ENCODE data around the gene STT3A.

Gene STT3A

DNA sequence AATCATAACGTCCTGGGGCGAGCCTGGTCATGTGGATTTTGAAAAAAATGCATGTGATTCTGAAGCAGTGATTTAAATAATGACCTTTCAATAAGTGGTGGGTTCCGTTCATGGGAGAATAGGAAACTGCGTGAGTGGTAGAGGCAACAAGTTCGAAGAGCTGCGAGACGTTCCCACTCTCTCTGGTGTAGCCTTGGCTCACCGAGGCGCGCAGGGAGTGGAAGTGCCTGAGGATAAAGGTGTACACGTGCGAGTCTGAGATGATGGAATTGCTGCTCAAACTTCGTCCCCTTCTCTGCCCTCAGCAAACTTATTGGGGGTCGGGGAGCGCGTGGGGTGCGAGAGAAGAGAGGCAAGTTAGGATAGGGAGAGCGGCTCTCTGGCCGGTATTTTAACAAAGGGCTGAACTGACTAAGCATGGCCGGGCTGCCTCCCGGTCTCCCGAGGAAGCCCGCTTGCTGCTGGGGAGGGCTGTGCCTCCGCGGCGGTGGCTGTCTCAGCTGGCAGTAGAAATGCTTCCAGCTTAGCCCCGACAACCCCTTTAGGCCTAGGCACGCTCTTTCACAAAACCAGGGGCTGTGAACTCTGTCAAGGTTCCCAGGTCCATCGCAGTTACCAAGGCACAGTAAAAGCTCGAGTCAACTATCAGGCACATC, 875 bp upstream of the STT3A start:
- peak; percentile 20 for DNase-seq

DNA sequence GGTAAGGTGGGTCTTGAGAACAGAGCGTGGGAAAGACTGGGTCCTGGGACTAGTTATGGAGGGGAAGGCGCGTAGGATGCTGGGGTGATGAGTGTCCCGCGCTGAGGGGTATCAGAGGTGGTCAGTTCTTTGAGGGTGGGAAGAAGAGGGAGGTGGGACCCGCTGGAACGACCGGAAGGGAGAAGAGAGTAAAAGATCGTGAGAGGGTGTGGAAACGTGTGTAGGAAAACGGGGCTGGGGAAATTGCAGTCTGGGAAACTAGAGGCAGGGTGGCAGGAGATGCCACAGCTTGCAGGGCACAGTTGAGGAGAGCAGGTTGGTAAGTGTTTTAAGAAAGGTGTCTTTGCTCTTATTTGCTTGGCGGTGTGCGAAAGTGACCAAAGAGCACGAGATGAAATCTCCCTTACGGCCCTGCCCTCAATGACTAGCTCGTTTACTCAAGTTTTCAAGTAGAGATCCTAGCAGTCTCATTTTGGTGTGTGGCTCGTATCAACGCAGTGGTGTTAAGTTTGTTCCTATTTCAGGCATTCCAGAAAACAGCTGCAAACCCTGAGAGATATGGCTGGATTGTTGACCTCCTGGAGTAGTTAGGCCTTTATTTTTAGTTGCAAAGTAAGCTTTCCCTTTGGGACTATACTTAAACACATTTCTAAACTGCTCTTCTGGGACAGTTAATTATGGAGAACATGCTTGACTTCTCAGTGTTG, 615 bp downstream of the STT3A start:
- no peak for DNase-seq

DNA sequence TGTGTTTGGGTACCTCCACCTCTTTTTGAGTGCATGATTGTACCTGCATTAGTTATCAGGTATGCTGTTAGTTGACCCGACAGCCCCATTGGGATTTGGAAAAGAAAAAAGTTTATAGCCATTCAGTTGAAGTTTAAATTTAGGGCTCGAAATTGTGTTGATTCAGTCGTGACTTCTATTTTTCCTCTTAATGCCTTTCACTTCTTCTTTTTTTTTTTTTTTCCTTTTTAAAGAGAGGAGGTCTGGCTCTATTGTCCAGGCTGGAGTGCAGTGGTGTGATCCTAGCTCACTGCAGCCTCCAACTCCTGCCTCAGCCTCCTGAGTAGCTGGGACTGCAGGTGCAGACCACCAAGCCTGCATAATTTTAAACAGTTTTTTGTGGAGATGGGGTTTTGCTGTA, 2.3 kb downstream of the STT3A start:
- no peak for DNase-seq

GRCh38 chr11:125600663-125601062, 8.0 kb downstream of the STT3A start:
- DNase-seq: no peak

DNA sequence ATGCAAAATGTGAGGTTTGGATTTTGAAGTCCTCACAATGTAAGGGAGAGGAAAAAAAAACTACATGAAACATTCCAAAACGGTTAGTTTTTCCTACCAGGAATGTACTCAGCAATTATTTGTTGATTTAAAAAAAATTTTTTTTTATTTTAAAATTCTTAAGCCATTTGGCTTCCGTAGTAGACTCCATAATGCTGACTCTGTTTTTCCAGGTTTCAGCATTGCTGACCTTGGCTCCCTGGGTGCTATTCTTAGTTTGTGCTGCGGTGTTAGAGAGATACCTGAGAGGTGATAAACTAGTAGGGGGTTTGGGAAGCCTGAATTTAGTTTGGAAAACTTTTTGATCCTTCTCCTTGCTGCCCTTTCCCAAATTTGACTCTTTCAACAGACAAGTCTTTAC, 10.6 kb downstream of the STT3A start:
- no peak for DNase-seq

DNA sequence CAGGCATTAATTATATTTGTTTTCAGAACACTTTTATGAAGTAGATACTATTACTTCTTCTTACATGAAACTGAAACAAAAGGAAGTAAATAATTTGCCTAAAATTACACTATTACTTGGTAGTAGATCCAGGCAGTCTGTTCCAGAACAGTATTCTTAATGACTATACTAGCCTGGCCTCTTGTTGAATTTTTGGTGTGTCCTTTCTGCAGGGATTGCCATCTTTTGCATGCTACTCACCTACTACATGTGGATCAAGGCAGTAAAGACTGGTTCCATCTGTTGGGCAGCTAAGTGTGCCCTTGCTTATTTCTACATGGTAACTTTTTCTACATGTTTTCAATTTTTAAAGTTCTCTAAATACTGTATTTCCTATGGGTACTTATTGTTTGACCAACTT, 12.8 kb downstream of the STT3A start:
- no peak for DNase-seq

- DNase-seq: no peak
Measured at GRCh38 chr11:125609545-125609944, 16.9 kb downstream of the STT3A start.

DNA sequence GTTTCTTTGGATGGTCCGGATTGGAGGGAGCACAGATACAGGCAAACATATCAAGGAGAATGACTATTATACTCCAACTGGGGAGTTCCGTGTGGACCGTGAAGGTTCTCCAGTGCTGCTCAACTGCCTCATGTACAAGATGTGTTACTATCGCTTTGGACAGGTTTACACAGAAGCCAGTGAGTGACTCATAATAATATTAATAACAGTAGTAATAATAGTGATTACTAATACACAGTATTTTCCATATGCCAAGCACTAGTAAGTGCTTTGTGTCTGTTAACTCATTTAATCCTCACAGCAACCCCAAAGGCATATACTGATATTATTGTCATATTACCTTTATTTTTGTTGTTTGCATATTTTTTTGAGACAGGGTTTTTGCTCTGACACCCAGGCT, 25.7 kb downstream of the STT3A start:
- DNase-seq: no peak

DNA sequence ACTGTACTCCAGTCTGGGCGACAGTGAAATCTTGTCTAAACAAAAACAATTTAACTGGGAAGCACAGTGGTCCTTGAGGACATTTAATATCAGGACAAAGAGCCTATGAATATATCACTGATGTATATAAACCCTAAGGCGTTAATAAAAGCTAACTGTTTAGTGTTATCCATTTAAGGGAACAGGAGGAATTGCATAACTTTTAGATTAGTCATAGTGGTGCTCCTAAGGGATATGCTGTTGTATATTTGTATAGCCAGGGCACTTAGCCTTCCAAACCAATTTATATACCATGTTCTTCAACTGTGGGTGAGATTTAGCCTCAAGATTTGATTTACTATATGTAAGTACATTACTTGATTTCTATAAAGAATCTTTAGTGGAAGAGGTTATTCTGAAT, 29.3 kb downstream of the STT3A start:
- no peak for DNase-seq

GRCh38 chr11:125623064-125623463, 30.4 kb downstream of the STT3A start:
- DNase-seq: no peak

DNA sequence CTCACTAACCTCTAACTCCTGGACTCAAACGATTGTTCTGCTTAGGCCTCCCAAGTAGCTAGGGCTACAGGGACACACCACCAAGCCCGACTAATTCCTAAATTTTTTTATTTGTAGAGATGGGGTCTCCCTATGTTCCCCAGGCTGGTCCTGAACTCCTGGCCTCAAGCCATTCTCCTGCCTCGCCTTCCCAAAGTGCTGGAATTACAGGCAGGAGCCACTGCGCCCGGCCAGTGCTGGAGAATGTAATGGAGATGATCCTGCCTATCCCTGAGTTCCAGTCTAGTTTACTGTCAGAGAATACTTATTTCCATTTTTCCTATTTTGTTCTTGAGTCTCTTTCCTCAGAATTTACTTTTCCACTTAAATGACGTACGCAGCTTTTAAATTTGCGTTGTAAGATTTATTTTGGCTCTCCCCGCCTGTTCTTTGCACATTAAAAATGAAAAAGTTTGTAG, 32.1 kb downstream of the STT3A start, which contains the start of gene CHEK1:
Gene CHEK1 (plus strand): TSS at position 408 of the 458 bp plus-strand sequence. CDS start 1,606 bp downstream, outside the sequence.
- DNase-seq: no peak

DNA sequence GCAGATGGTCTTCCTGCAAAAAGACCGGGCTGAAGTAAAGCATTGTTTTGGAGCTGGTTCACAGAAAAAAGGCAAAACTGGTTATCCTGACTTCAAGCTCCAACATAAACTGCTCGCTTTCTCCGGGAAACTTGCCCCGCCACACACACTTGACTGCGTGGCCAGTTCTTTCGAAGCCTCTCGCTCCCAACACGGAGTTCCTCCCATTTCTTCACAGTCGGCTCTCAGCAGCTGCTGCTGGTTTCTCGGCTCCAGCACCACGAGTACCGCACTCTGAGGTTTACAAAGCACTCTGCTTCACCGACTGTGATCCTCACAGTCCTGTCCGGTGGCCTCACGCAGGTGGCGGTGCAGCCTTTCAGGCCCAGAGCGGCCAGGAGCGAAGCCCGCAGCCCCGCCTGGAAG, 32.6 kb downstream of the STT3A start:
- no peak for DNase-seq

DNA sequence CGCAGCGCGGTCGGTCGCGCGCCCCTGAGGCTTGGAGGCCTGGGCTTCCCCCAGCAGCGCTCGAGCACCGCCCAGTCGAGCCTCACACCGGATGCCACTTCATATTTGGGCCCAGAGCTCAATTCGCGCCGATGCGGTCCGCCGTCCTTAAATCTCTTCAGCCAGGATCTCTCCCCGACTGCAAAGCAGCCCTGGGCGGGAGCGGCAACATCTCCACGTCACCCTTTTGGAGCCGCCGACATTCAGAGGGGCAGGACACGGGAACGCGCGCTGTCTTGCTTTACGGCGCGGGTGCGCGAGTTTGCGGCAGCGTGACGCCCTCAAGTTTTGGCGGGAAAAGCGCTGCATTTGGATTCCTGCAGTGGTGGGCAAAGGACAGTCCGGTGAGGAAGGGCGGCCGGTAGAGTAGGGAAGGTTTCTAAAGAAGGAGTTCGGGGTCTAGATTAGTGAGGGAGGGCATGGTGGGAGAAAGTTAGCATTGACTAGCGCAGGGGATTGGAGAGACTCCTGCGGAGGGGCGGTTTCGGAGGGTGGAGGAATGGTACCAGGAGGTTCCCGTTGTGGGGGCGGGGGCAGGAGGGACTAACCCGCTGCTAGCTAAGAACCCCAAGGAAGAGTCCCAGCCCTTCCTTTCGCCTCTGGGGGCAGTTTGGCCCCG, 33.1 kb downstream of the STT3A start:
- peak; percentile 76 for DNase-seq

DNA sequence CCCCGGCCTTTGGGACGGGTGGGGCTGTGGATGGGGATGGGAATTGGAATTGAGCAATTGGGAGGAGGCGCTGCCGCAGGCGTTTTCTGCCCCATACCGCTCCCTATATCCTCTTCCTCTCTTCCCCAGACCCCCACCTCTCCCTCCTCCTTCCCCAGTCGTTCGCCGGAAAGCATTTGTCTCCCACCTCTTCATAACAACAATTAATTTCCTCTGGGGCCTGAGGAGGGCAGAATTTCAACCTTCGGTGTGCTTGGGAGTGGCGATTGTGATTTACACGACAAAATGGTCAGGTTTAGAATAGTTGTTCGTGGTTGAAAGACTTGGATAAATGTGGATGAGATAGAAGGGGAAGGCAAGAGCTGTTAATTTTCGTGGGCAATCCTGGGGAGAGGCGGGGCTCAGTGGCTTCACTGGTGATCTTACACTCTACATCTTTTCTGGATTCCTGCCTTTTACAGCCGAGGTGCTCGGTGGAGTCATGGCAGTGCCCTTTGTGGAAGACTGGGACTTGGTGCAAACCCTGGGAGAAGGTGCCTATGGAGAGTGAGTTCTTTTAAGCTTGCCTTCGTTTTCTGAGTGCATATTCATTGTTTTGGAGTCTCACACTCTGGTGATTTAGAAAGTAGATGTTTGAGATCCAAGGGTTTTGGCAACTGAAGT, 33.8 kb downstream of the STT3A start:
- DNase-seq: no peak

DNA sequence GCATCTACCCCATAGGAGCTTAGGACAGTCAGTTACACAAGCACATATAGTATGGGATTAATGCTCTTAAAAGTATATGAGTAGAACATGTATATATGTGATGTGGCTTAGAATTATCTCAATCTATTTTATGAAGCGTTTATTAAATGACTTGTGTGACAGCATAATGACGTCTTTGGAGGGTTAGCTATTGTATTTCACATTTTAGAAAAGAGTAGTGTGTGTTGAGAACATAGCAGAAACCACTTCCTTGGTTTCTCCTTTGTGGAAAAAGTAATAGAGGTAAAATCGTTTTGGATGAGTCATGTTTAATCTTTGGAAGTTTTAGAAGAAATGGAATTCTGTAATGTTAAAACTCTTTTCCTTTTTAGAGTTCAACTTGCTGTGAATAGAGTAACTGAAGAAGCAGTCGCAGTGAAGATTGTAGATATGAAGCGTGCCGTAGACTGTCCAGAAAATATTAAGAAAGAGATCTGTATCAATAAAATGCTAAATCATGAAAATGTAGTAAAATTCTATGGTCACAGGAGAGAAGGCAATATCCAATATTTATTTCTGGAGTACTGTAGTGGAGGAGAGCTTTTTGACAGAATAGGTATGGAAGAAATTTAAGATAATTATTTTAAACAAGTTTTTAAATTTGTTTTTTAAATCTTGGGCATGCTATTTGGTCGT, 34.7 kb downstream of the STT3A start:
- DNase-seq: no peak

DNA sequence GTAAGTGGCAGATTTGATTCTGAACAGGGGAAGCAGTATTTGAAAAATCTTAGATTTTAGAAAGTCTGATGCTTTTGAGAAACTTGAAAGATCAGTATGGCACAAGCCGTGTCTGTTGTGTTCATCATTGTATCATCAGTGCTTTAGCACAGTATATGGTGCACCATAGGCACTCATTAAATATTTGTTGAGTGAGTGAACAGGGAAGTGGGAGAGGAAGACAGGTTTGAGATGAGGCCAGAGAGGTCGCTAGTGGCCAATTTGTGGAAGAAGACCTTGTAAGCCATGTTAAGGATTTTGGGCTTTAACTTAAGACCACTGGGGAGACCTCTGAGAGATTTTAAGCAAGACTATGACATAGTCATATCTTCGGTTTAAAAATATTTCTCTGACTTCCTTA, 45.2 kb downstream of the STT3A start:
- no peak for DNase-seq

DNA sequence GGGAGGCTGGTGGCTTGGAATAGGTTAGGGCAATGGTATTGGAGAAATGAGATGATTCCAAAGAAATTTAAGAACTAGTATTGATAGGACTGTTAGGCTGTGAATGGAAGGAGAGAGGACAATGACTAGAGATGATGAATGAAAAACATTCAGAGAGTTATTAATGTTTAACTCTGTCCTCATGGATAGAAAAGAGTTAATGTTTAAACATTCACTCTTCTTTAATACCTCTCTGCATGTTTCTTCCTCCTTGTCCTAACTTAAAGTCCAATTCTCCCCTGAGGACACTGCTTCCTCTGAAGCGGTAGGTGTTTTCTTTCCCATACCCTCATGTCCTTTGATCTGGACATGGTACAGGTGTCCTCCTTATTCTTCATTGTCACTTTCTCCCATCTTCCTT, 45.7 kb downstream of the STT3A start:
- no peak for DNase-seq

DNA sequence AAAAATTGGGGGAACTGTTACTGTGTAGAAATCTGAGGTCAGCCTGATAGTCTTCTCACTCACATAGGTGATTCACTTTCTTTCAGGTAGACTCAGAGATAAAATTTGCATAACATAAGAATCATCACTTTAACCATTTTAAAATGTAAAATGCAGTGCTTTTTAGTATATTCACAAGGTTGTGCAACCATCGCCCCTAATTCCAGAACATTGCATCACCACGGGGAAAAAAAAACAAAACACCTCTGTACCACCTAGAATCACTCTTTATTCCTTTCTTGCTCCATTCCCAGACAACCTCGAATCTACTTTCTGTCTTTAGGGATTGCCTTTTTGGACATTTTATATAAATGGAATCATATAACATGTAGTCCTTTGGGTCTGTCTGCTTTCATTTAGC, 53.2 kb downstream of the STT3A start:
- no peak for DNase-seq

- no peak for DNase-seq
Measured at GRCh38 chr11:125649465-125650166, 57.0 kb downstream of the STT3A start.

GRCh38 chr11:125662689-125663088, 70.0 kb downstream of the STT3A start:
- no peak for DNase-seq

DNA sequence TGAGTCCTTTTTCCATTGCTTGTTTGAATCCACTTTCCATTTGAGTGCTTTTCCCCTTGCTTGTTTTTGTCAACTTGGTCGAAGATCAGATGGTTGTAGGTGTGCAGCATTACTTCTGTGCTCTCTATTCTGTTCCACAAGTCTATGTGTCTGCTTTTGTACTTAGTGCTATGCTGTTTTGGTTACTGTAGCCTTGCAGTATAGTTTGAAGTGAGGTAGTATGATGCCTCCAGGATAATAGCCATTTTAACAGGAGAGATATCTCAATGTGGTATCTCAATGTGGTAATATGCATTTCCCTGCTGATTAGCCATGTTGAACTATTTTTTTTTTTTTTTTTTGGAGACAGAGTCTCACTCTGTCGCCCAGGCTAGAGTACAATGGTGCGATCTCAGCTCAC, 71.3 kb downstream of the STT3A start:
- no peak for DNase-seq

DNA sequence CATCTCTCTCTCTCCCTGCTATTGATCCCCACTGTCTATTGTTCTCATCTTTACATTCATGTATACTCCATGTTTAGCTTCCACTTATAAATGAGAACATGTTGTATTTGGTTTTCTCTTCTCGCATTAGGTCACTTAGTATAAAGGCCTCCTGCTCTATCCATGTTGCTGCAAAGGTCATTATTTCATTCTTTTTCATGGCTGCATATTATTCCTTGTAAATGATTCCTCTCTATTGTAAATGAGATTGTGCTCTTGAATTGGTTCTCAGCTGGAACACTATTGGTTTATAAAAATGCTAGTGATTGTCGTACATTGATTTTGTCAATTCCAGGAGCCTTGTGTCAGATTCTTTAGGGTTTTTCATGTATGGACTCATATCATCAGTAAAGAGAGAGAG, 74.5 kb downstream of the STT3A start:
- no peak for DNase-seq
